NCI-H345 treated with DMSO at 0.1 percent for 48 hours (cell line): ENCODE measurements around the gene EIF2B4.

Source experiments
- DNase-seq: peaks from one replicate; lab custom pipeline; 2025; ENCODE audit not compliant: unreplicated experiment; lab: John Stamatoyannopoulos, UW

EIF2B4 gene

DNA sequence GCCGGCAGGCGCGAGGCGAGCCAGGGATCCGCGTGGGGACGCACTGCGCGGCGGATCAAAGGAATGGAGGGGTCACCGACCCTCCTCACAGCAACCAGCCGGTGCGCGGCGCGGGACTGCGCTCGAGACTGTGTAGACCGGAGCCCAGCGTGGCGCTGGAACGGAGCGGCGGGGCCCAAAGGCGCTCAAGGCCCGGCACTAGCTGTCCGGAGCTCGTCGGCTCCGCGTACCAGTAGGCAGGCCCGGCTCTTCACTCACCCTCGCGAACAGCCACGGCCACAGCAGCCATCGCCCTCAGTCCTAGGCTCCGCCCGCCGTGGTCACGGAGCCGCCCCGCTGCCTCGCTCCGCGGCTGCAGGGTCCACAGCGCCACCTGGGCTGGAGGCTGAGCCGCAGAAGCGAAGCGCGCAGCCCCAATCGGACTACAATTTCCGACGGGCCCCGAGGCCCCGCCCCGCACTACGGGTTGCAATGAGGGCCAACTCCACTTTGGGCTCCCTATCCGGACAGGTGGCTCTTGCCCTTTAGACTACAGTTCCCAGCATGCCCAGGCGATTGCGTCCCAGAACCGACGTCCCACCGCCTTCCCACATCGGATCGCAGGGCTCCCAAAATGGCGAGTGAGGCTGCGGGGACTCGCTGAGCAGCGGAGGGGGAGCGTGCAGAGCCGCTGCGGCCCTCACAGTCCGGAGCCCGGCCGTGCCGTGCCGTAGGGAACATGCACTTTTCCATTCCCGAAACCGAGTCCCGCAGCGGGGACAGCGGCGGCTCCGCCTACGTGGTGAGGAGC, at the start of gene EIF2B4, which contains the start of gene SNX17:
TSS of gene EIF2B4 (minus strand) at position 313 of the 790 bp plus-strand sequence. CDS start at position 289, 24 bp downstream.
TSS of gene SNX17 (plus strand) at position 591 of the 790 bp plus-strand sequence. CDS start at position 719, 128 bp downstream.
- DNase-seq: peak; percentile 99

DNA sequence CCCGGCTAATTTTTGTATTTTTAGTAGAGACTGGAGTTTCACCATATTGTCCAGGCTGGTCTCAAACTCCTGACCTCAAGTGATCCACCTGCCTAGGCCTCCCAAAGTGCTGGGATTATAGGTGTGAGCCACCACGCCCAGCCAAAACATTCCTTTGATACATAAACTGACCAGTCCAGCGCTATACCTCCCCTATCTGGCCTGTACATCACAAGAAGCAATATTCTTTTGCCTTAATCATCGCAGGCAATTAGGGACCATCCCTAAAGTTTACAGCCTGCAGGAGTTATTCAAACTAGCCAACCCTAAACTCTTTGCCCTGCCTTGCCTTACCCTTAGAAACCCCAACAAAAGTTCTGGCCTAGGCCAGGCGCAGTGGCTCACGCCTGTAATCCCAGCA, 46.0 kb upstream of the EIF2B4 start:
- DNase-seq: no peak

DNA sequence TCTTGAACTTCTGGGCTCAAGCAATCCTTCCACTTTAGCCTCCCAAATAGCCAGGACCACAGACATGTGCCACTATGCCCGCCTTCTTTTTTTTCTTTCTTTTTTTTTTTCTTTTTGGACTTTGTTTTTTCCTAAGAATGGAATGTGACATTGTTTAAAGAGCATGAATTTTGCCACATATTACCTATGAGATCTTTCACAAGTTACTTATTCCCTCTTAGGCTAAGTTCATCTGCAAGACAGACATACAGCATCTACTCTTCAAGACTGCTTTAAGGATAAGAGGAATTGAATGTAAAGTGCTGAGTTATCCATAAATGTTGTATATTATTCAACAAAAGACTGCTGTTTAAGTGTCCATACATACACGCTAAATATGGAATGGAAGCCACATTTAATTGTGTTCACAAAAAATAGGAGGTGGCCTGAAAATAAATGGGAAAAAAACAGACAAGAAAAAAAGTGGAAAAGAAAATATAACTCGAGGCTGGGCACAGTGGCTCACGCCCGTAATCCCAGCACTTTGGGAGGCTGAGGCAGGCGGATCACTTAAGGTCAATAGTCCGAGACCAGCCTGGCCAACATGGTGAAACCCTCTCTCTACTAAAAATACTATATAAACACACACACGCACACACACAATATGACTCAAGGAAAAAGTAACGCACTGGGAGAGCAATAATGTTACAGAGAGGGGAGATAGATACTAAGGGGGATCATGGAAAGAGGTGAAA, 42.4 kb upstream of the EIF2B4 start:
- no peak for DNase-seq

DNA sequence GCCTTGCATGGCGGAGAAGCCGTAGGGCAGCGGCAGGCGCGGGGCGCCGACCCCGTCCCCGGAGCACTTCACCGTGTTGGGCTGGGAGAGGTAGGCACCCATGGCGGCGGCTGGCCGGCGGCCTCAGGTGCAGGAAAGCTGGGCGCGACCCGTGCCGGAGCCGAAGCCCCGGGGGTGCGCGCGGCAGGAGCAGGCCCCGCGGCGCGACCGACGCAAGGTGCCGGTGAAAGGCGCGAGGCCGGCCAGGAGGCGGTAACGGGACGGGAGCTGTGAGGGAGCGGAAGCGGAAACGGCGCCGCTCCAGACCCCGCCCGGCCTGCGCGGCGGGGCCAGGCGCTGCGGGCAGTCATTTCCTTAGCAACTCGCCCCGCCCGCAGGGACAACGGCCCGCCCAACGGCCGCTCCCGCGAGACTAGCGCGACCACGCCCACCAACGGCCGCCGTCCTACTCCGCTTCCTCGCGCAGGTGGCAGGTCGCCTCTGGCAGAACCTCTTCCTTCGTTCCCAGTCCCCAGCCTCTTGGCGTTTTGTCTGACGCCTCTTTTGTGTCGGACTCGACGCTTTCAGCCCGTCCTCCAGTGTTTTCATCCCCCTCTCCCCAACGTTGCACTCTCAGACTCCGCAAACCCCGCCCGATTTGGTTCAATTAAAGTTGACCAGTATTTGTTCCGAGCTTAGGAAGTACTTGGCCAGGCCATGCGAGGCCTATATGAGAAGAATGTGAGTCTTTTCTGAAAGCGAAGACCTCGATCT, 39.4 kb upstream of the EIF2B4 start, which contains the start of gene PPM1G:
TSS of gene PPM1G (minus strand) at position 271 of the 753 bp plus-strand sequence. CDS start at position 102, 169 bp downstream.
- DNase-seq: peak; percentile 94

DNA sequence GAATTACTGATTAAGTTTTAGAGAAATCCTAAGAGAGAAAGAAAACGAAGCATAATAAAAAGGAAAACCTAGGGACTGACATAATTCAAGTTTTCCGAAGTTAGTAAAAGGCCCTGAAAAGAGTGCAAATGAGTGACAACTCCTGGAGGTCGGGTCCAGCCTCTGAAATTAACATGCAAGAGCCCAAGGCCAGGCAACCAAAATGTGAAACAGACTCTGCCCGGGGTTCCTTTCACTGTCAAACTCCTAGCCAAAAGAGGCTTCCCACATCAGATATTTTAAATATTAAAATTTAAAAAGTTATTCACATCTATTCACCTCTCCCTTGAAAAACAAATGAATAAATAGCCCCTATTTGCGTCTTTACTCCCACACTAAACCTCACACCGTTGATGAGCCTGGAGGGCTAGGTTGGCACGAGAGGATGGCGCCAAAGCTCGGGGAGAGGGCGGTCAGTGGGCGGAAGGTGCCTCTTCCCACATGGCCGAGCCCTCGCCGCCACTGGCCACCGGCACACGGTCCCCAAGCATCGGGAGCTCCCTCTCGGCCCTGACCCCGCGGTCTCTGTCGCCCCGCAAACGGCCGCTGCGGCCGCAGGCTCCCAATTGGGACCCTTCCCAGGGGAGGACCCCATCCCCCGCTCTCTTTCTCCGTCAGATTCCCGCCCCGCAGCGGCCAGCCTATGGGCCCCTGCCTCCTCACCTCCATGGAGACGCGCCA, 38.6 kb upstream of the EIF2B4 start:
- DNase-seq: no peak

DNA sequence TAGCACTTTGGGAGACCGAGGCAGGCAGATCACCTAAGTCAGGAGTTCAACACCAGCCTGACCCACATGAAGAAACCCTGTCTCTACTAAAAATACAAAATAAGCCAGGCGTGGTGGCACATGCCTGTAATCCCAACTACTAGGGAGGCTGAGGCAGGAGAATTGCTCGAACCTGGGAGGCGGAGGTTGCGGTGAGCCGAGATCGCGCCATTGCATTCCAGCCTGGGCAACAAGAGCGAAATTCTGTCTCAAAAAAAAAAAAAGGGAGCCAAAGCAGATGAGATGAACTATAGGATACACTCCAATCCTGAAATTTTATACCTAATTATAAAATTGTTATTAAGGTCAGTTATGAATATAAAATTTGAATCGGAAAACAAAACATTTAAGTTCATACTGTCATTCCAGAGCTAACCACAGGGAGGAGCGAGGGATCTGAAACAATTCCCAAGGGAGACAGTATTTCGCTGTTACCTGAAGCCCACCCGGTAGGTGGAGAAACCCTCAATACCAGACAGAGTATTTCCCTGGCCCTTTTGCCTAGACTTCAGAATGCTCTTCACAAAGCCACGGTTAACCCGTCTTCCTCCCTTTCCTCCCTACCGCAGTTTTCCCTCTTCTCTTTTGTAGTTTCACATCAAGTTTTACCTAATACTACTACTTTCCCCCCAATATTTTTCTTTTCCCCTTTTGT, 37.8 kb upstream of the EIF2B4 start:
- DNase-seq: peak; percentile 76

DNA sequence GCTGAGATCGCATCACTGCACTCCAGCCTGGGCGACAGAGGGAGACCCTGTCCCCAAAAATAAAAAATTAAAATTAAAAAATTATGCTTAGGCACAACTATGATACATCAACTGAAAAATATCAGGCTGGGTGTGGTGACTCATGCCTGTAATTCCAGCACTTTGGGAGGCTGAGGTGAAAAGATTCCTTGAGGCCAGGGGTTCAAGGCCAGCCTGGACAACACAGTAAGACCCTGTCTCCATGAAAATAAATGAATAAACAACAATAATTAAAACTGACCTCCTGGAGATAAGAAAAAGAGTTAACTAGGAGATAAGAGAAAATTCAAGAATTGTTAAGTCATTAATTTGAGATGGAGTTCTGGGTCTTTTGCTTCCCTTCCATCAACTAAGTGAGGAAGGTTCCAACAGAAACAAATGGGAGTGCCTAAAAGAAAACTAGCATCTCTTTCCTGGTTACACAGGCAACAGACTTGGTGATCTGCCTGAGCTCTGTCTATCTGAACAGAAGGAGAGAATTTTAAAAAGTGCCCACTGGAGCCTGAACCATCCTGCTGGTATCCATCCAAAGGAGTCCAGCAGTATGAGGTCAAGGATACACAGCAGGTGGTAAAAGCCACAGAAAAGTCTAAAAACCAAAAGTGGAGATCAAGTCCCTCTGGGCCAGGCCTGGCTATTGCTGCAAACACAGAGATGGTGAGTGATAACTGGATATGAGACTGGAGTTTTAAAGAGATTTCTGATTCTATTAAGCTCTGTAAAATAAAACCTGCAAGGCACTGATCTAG, 30.4 kb upstream of the EIF2B4 start:
- DNase-seq: no peak

DNA sequence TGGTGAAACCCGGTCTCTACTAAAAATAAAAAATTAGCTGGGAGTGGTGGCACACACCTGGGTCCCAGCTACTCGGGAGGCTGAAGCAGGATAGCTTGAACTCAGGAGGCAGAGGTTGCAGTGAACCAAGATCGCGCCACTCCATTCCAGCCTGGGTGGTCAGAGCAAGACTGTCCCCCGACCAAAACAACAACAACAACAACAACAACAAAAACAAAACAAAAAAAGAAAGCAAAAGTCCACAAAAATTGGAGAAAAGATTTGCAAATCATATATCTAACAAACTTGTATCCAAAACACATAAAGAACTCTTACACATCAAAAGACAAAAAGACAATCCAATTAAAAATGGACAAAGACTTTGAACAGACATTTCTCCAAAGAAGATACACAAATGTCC, 28.8 kb upstream of the EIF2B4 start:
- no peak for DNase-seq

DNA sequence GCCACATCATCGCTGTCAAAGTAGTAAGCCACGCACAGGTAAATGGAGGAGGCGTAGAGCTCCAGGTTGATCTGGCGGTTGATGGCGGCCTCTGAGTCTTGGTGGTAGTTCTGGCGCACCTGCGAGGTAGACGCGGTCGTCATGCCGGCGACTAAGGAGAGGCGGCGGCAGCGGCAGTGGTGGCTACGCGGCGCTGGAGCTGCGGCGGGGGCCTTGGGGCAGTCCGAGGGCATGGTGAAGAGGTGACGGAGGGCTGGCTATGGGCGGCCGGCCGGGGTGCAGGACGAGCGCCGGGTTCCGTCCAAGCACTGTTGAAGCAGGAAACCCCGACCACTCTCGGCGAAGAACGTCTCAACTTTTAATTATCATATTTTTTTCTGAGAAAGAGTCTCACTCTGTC, 23.1 kb upstream of the EIF2B4 start:
- no peak for DNase-seq

DNA sequence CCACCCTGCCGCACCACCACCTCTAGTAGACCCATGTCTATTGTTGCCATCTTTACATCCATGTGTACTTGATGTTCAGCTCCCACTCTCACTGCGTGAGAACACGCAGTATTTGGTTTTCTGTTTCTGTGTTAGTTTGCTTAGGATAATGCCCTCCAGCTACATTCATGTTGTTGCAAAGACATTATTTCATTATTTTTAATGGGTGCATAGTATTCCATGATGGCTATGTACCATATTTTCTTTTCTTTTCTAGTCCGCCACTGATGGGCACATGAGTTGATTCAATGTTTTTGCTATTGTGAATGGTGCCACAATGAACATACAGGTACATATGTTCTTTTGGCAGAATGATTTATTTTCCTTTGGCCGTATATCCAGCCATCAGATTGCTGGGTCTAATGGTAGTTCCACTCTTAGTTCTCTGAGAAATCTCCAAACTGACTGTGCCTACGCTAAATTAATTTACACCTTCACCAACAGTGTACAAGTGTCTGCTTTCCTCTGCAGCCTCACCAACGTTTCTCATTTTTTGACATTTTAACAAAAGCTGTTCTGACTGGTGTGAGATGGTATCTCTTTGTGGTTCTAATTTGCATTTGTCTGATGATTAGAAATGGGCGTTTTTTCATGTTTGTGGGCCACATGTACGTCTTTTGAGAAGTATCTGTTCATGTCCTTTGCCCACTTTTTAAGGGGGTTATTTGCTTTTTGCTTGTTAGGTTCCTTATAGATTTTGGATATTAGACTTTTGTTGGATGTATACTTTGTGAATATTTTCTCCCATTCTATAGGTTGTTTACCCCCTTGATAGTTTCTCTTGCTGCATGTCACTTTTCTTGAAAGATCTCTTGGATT, 20.9 kb upstream of the EIF2B4 start:
- no peak for DNase-seq

DNA sequence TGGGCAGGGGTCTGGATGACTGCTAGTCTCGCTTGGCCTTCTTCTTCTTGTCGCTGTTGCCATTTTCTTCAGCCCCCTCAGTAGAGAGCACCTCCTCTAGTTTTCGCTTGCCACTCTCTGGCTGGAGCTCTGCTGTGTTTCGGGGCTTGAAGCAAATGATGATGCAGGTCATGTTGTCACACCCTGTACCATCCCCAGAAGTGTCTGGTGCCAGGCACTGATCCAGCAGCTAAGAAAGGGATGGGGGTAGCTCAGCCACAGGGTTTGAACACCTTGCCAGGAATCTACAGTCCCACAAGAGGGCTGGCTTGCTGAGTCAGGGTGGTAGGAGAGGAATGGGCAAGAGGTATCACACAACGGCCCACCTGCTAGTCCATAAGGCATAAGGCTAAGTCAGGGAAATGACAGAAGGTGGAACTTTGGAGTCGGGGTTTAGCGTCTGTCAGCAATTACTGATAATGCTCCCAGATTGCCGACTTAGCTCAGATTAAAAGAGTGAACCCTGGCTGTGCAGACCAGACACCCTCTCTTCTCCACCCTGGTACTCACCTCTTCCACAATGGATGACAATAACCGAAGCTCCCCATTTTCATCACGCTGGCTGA, 11.5 kb upstream of the EIF2B4 start:
- DNase-seq: no peak

DNA sequence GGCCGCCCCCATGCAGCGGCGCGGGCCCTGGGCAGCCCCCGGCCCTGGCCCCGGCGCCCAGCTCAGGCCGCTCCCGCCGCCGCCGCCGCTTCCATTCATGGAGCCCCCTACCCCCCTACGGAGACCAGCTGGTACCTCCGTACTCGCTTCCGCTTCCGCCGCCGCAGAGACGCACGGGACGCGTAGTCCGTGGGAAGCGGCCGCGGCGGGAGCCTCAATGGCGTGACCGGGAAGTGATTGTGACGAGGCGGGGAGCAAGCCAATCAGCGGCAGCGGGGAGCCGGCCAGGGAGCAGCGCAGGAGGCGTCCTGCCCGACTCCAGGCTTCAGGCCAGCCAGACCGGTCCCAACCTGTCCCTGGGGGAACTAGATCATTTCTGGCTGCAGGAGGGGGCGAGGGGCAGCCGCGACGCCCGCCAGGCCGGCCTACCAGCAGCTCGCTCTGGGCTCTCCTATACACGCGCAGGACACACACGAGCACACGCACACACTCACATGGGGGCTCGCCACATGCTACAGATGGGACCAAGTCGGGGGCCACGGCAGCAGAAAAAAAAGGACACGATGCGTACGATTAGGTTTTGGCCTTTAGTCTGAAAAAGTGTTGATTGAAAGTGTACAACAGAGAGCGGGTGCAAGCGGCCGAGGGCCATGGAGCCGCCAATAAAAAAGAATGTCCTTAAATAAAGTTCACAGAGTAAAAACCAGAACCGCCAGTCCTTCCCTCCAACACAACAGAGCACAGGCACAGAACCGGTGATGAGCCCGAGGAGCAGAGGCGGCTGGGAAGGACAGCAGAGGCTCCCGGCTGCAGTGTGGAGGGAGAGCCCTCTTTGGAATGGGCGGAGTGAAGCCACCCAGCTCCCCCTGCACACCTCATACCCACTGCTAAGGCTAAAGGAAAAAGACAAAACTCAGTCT, 10.7 kb upstream of the EIF2B4 start, which contains the start of gene ZNF513:
TSS of gene ZNF513 (minus strand) at position 109 of the 920 bp plus-strand sequence. CDS start 208 bp downstream, outside the sequence.
- DNase-seq: peak; percentile 91

DNA sequence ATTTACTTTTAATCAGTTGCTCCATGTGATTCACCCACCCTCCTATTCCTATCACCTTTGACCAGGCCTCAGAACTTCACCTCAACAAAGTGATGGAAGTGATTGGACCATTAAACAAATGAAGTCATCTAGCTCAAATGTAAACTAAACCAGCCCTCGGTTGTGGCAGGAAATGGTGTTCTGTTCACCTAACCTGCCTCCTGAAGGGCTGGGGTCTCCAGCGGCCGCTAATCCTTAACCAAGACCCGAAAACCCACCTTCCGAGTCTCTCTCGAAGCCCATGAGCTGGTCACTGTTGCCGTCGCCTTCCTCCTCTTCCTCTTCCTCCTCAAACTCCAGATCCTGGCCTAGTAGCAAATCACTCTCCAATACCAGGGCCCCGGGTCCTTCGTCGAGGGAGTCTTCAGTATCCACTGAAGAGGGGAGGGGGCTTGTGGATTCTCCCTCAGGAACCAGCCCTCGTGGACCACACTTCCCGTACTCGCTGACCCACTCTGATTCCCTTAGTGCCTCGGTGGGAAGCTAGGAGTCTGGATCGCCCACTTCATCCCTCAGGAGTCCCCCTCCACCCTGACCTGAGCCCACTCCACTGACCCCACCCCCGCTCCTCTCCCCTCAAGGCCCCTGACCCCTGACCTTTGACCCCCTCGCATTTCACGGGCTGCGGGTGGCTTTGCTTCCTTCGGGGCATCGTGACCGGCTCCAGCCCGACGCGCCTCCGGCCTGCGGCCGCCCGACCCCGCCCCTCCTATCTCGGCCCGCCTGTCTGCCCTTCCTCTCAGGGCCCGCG, 9.9 kb upstream of the EIF2B4 start:
- no peak for DNase-seq

DNA sequence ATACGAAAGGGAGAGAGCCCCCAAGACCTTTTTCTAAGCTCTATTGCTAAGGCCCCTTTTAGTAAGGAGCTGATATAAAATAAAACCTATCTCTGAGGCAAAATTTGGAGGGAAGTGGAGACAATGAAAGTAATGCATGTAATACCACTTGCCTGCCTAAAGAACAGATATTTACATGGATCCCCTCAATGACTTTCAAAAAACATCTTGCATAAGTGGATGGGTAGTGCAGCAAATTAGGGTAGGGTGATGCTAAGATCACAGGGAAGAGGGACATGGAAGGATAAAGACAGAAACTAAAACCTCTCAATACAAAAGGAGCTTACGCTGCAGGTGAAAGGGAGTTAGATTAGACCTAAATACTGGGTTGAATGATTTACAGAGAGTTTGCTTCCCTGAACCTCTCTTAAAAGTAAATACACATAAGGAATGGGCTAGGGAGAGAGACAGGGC, 9.3 kb upstream of the EIF2B4 start:
- no peak for DNase-seq

DNA sequence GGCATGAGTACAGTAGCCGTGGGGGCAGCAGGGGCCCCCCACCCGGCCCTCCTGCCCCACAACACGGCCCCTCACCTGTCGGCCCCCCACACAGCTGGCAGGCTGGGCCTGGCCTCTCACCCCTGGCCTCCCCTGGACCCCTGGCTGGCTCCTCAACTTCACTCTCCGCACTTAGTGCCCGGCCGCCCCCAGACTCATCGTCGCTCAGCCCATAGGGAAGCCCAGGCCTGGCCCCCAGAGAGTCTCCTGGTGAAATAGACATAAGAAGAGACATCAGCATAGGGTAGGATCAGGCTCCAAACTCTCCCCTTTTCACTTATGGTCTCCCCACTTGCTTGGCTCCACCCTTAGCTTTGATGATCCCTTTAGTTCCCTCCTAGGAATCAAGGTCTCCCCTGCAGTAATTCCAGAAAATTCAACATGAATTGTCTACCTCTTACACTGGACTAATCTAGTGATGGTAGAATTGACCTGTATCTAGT, 8.7 kb upstream of the EIF2B4 start:
- no peak for DNase-seq
